Amniotic epithelial cell (primary cell): ENCODE results near the gene THADA.
"Not testable (repeated sequence)": the region's sequence is repeated elsewhere in the genome, so short reads cannot be mapped to it uniquely, and the experiment has no call there.

ENCODE experiments used
- DNase-seq: peaks from one replicate; pipeline ENCODE4 v3.0.0-alpha.2; 2010; ENCODE audit warnings: low read depth

THADA gene

DNA sequence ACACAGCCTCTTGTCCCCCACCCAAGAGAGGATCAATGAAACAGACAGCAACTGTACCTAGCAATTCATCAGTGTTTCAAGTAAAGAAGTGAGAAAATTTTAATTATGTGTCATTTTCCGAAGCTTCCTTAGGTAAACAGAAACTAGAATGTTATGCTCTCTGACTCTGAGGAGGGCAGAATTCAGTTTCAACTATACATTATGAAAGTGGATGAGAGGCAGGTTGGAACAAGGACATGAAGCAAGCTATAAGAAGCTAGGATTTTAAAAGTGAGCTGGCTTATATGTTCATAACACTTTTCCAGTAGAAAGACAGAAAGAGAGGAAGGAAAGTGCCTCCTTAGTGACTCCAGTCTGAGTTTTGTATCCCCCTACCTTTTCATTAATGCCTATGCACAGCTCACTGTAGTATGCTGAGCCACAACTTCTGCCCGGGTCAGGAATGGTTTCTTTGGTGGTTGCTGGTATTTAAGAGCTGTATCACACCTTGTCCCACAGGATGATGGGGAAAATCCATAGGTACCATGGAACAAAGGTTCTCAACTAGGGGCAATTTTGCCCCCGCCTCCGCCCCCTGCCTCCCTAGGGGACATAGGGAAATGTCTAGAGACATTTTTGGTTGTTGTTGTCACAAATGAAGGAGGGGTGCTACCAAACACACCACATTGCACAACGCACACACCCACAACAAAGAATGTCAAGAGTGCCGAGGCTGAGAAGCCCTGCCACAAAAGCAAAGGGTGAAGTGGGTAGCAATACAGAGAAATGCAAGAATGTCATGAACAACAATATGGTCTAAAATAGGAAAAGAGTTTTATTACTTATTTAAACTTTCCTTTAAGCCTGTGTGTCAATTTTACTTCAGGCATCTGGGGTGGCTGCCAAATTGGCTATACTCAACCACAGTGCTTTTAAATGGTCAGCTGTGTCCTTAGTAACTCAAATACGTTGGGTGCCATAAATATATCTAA lies 208.5 kb downstream of the THADA start:
- peak; percentile 8 for DNase-seq

DNA sequence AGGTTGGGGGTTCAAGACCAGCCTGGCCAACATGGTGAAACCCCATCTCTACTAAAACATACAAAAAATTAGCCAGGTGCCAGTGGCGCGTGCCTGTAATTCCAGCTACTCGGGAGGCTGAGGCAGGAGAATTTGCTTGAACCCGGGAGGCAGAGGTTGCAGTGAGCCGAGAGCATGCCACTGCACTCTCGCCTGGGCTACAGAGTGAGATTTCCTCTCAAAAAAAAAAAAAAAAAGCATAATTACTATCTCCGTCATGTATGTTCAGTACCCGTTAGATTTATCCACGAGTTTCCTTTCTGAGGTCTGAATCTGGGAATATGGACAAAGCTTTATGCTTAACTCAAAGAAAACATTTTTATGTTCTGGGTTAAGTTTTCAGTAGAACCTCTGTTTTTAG lies 209.2 kb downstream of the THADA start:
- not testable (repeated sequence) for DNase-seq

DNA sequence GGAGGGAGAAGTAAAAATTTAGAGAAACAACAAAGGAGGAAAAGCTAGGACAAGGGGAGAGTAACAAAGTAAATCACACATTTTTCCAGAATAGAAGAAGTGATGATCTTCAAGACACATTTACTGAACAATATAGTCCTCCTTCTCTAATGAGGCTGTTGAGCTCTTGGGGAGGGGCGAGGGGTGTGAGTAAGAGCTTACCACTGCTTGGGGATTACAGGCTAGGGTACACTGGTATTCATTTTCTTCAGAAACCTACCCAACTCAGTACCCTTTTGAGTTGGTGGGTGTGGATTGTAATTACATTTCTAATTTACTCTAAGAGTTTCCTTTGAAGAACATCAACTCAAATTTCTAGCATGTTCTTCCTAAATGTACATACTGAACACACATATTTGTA lies 211.7 kb downstream of the THADA start:
- DNase-seq, result no peak

DNA sequence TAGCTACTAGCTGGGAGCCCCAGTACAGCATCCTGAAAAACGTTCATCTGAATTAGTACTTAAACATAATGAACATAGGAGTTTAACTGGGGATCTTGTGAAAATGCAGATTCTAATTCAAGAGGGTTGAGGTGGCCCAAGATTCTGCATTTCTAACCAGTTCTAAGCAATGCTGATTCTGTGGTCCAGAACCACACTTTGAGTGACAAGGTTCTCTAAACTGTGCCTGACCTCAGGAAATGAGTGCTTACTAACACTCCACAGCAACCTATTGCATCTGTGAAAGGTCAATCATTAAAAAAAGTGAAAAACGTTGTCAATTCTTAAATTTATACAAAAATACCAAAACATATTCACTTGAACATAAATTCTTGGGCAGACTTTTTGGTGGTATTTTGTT lies 212.3 kb downstream of the THADA start:
- no peak for DNase-seq

DNA sequence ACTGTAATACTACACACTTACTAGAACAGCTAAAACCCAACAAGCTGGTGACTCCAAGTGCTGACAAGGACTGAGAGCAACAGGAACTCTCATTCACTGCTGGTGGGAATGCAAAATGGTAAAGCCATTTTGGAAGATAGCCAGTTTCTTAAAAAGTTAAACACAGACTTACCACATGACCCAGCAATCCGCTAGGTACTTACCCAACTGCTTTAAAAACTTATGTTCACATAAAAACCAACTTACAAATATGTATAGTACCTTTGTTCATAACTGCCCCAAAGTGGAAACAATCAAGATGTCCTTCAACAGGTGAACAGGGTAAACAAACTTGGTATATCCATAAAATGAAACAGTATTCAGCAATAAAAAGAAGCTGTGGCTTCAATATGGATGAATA lies 216.3 kb downstream of the THADA start:
- peak; percentile 6 for DNase-seq

DNA sequence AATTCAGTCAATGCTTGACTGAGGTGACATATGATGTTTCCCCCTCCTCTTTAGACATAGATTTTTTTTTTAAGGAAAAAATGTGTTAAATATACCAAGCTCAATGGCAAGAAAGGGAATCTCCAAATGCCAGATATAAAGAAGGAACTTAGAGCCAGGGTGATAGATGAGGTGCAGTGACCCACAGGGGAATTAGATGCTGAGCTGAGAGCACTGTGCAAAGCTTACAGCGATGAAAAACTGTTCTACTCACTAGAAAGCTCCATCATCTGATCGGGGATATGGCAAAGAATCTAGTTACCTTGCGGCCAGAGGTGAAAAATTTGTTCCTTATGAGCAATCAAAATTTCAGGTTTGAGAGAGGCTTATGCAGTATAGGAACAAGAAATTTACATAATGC lies 218.5 kb downstream of the THADA start:
- no peak for DNase-seq

DNA sequence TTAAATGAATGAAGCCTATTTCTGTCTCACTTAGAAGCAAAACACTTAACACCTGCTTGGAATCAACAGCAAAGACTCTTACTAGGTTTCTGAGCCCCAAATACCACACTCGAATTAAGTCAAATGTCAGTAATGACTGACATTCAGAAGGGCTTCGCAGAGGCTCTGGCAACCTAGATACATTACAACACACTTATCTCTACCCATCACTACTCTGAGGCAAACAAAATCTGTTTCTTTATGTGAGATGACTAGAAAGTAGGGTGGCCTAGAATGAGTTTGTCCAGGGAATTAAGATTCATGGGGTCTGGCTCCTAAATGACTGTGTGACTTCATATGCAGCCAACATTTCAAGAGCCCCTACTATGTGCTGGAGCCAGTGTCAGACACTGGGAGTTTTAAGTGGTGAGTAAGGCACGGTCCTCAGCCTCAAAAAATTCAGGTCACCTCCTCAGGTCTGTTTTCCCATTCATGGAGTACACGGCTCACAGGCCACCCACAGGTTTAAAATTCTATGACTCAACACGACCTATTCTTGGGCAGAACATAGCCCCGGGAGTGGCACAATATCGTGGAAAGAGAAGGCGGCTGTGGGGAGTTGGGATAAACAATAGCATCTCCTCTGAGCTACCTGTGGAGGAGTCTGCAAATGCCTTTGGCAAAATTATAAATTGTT lies 219.2 kb downstream of the THADA start:
- peak; percentile 31 for DNase-seq

DNA sequence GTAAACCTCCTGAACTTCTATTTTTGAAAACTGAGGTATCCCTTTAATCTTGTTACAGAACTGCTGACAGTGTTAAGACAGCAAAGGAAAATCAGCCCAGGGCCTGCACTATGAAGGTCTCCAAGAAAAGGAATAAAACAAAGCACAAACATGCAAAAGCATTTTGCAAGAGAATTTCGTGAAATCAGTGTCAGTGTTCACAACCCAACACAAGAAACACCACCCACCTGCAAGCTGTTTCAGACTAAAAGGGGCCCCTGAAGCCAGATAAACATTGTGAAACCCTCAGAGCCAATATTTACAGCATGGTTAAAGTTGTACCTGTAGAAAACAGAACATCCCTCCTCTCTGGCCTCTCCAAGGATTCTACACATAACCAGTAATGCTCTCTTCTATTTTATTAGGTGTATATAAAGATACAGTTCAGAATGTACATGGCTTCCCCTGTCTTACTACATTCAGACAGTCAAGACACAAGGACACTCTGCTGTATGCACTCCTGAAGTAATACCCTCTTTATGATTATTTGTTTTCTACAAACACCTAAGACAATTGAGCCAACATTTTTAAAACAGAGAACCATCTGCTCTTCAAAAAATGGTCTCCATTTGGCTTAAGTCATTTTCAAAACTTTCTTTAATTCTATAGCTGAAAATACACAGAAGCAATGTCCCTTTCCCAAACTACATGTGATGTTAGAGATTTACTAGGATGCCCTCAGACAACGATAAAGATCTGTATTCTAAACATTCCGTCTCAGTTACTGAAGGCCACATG lies 219.9 kb downstream of the THADA start:
- no peak for DNase-seq

DNA sequence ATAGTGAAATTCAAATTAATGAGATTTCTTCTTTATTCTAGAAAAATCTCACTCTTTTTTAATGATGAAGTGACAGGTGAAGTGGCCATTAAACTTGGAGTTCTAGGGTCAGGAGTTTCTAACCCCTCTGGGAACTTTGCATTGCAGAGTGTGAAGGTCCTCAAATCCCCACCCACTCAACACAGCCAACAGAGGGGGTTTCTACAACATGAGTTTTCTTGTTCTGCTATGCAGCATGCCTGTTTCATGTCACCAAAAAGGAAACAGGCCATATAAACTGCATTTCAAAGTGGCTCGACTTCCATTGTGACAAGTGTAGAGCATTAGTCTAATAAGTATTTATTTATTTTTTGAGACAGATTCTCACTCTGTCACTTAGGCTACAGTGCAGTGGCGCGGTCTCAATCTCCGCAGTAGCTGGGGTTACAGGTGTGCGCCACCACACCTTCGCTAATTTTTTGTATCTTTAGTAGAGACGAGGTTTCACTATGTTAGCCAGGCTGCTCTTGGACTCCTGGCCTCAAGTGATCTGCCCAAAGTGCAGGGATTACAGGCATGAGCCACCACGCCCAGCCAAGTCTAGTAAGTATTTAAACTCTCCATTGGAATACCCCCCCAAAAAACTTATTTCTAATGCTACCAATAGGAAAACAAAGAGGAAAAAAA lies 223.3 kb downstream of the THADA start:
- no peak for DNase-seq

DNA sequence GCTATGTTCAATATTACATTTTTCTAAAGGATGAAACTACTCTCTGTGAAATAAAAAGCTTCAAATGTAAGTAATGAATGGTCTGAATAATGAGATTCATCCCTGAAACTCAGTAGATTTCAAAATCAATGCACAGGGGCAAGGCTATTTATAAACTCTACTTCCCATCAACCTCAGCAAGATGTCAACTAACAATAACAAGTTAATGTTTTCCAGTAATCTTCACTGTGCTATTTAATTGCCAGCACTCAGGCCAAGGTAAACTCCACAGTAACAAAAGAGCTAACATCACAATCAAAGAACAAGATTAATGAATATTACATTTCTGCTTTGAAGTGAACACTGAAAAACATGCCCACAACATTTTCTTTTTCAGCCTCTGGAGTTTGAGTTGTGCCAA lies 225.1 kb downstream of the THADA start:
- no peak for DNase-seq

DNA sequence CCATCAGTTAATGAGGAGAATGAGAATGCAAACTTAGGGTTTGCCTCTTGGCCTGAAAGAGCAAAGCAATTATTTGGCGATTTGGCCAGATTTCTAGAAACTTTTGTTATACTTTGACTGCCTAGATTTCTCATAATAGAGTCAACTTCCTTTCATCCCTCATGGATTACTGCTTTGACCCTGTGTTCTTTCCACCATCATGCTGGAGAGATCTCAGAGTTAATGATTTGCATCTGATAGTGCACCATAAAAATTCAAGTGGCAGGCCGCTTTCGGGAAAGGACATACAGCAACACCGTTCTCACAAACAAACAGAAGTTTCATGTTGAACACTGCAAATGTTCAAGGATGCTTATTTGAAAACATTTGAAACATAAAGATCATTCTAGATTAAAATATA lies 225.7 kb downstream of the THADA start:
- no peak for DNase-seq

DNA sequence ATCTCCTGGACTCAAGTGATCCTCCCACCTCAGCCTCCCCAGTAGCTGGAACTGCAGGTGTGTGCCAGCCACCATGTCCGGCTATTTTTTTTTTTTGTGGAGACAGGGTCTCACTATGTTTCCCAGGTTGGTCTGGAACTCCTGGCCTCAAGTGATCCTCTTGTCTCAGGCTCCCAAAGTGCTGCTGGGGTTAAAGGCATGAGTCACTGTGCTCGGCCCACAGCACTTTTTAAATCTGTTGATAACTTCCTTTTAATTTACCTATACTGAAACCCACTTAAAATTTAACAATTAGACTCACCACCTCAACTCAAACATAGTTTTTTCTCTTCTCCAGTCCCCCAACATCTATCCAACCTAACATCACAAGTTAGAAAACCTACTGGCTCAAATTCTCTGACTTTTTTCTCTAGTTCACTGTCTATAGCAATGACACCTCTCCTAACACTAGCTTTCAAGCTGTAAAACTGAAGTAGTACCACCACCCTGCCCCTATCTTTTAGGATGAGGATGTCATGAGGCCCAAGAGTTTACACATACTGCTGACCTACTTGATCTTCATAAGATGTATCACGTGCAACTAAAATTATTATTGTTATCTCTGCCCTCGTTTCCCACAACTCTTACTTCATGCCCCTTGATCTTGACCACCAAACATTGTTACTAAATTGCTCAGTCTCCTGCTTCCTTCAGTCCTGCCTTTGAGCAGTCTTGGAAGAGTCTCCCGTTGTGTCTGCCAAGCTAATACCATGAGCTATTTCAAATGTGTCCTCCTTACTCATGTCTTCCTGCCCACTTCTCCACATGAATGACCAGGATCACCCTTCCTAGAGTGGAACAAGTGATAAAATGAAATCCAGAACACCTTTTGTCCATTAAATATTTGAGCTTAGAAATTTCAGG lies 227.1 kb downstream of the THADA start:
- peak; percentile 82 for DNase-seq

DNA sequence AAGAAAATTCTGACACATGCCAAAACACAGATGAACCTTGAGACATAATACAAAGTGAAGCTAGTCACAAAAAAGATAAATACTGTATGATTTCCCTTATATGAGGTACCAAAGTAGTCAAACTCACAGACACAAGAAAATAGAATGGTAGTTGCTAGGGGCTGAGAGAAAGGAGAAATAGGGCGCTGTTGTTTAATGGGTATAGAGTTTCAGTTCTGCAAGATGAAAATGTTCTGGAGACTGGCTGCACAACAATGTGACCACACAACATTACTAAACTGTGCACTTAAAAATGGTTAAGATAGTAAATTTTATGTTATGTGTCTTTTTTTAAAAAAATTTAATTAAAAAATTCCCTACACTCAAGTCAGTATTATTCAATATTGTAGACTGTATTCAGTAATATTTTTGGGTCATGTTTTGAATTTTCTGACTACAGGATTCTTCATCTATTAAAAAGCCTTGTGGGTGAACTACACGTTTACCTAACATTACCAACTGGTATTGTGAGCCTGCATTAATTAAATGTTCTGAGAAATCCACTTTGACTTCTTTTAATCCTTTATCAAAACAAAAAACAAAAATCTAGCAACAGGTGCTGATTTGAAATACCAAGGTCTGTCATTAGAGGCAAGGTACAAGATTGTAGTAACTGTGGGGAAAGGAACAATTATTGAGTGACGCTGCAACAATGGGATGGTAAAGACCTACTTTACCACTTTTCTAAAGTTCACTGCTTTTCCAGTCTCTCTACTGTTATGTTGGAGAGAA lies 228.6 kb downstream of the THADA start:
- no peak for DNase-seq

DNA sequence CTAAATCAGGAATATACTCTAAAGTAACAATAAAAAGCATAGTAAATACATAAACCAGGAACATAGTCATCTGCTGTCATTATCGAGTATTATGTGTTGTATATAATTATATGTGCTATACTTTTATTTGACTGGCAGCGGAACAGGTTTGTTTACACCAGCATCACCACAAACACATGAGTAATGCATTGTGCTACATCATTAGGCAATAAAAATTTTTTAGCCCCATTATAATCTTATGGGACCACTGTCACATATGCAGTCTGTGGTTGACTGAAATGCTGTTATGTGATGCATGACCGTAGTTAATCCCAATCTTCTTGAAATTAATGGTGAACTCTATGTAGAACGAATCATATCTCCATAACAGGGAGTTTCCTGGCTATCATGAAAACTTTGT lies 232.7 kb downstream of the THADA start:
- DNase-seq, result no peak

DNA sequence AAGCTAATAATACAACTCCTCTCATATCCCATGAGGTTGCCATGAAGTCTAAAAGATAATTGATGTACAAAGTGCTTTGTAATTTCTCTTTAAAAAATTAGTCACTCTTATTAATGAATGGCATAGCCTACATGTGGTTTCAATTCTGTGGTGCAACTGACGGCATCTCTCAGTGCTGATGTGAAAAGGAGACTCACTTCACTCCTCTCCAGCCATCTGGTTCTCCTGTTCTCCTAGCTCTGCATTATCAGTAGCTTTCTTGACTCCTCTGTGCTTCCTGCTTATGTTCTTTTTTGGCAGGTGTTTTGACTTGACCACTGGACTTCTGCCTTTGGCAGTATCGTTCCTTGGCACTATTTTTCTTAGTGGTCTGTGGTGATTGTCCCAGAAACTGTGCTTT lies 234.6 kb downstream of the THADA start:
- DNase-seq, result no peak

DNA sequence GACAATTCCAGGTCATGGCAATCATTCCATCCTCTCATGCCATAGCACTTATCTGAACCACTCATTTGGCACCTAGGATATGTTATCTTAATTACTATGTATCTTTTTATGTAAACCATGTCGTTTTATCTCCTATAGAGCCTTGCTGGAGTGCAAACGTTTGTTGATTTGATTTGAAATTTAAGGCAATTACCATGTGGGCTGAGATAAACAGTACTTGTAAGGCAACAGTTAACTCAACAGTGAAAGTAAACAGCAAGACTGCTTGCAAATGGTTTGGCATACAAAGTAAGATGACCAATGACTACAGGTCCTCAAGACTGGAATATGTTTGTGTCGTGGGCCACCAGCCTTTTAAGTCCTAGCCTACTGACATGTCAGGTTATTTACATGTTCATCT lies 235.7 kb downstream of the THADA start:
- no peak for DNase-seq

DNA sequence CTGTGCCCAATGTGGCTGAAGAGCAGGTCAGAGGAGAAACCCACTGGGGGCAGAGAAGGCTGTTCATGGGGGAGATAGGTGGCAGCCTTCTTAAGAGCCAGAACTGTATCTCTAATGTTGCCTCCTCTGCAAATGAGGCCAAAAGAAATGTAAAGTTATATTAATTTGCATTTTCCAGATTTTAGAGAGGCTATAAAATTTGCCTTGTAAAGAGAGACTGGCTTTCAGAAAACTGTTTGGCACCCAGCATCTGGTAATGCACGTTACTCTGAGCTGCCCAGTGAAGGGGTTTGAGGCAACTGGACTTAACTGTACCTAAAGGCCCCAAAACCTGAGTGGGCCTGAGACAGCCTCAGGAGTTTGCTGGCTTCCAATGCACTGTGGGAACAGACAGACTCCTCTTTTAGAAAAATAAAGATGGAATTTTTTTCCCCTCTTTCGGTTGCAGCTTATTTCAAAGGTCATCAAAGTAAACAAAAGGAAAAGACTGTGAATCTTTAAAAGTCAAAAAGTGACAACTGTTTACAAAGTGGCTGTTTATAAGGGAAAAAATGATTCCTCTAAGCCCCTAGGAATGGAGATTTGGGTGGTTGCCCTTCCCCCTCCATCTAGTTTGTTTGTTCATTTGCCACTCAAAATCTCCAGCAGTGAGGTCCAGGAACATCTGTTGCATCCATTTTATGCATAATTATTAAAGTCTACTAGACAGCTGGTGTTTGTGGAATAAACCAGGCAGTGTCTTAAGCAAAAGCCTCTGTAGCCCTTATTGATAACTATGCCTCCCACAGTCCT lies 237.2 kb downstream of the THADA start:
- no peak for DNase-seq

DNA sequence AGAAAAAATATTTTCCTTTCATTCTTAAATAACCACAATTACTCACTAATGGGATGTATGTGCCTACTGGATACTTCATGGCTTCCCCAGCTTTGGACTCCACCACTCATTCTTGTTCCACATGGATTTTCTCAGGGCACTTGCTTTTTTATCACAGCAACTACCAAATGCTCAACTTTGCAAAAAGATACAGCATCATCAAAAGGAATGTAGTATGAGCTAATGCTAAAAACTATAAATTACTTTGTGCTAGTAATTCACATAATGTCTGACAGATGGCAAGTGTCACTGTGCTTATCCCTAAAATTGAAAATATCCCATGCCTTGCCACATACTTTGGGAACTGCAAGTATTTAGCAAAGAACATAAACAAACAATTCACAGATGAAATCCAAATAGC lies 239.1 kb downstream of the THADA start:
- peak; percentile 65 for DNase-seq

DNA sequence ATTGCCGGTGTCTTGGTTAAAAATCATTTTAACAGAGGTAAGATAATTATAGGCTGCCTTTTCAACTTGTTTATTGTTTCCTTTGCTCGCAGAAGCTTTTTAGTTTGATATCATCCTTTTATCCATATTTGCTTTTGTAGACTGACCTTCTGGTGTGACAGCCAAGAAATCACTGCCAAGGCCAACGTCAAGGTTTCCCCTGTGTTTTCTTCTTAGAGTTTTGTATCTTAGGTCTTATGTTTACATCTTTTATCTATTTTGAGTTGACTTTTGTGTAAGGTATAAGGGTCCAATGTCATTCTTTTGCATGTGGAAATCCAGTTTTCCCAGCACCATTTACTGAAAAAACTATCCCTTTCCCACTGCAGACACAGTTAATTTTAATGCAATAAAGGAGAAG lies 240.4 kb downstream of the THADA start:
- DNase-seq, result no peak
